Lower lobe of right lung (tissue), 2 donors: Measurements from ENCODE around the gene MIS18BP1. TPM values are rescaled to one million over a fixed set of nuclear protein-coding genes. Genes with fewer than 3 reads are reported as not detected.
"Not testable (repeated sequence)": the region's sequence is repeated elsewhere in the genome, so short reads cannot be mapped to it uniquely, and the experiment has no call there.

Source experiments
- ATAC-seq, 2 donors: fragments of 200-7000 bp; cut with Tn5 transposase; one replicate each; pipeline ENCODE4 v1.9.1; 2020 to 2022; ENCODE audit warnings: mild to moderate bottlenecking in 2 of 2, moderate library complexity in 2 of 2
- DNase-seq: peaks from one replicate; pipeline ENCODE4 v3.0.0-alpha.2; 2020
- H3K27ac ChIP-seq: fragments of 200-600 bp; one replicate; pipeline ENCODE4 v1.8.0; 2022
- H3K27me3 ChIP-seq: fragments of 200-600 bp; one replicate; pipeline ENCODE4 v1.8.0; 2022; ENCODE audit warnings: low read depth
- H3K36me3 ChIP-seq: fragments of 200-600 bp; one replicate; pipeline ENCODE4 v1.8.0; 2022; ENCODE audit warnings: mild to moderate bottlenecking
- H3K4me1 ChIP-seq: fragments of 200-600 bp; one replicate; pipeline ENCODE4 v1.8.0; 2022
- H3K4me3 ChIP-seq: fragments of 200-600 bp; one replicate; pipeline ENCODE4 v1.8.0; 2022; ENCODE audit warnings: mild to moderate bottlenecking
- H3K9me3 ChIP-seq: fragments of 200-600 bp; one replicate; pipeline ENCODE4 v1.8.0; 2022
- intact Hi-C: fragments of 100-400 bp; cut with DNase I; formaldehyde crosslinking; loops from one replicate; pipeline ENCODE4 v1.11.0; 2022
- long read RNA-seq: library from polyadenylated mRNA; unstranded; transcript quantifications from one replicate; pipeline ENCODE4 v2.0.0, GENCODE V29; 2021
- total RNA-seq: library from RNA; stranded (reverse); fragmentation: NEBNext Ultra II Directional; extraction: Animal tissue kit (Norgen Biotek cat#: 25700); gene quantifications from one replicate; pipeline ENCODE4 v1.2.1, GENCODE V29; 2021
- TF ChIP-seq, protein P1 (sequence below): fragments of 200-600 bp; IDR thresholded peaks from one replicate; pipeline ENCODE4 v1.8.0; 2022; ENCODE audit warnings: antibody characterized with exemption, mild to moderate bottlenecking
- donor health status: DM: no; HTN: yes; CAD: no; lungs with severe emphysema.

Gene MIS18BP1
- 48.3 TPM for total RNA-seq
- long read RNA-seq, full-length matches to known transcripts: 8 of 51 reads
- long read RNA-seq, partial matches to known transcripts: 30 of 51 reads
- long read RNA-seq, other reads (novel, unspliced or antisense): 13 of 51 reads

DNA sequence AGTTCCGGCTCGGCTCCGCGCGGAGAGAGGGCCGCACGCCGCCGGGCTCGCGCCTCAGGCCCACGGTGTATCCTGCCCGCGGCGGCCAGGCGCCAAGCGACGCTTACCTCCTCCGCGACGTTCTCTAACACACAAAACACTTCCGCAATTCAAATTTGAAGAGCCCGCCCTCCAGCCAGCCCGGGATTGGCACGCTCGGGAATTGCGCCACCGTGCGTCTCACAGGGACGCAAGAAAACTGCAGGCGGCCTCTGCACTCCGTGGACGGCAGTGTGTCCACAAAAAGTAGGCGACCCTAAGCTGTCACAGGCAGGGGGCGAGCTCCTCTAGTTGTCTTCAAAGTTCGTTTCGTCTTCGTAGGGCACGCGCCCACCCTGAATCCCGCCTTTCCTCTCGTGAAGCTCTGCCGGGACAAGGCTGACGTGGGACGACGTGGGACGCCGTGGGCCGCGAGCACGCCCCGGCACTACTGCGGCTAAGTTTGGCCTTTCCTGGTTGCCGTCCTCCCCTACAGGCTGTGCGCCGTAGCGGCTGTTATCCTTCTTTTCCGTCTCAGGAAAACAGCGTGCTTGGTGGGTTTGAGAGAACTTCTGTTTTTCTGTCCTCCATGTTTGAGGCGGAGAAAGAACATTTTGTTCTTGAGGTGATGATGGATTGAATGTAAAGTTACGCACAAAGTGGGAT lies at the start of gene MIS18BP1:
Gene MIS18BP1 (minus strand): TSS at position 133 of the 684 bp plus-strand sequence. CDS start 5,916 bp downstream, outside the sequence.
- peaks cover 38% of the 10 kb centered on the region for H3K4me1 ChIP-seq
- peak within 1 kb of the TSS; percentile 98 for H3K27ac ChIP-seq
- H3K4me3 ChIP-seq: peak within 1 kb of the TSS; percentile 86
- ATAC-seq (peak; percentile 96), DNase-seq (peak; percentile 98)
- no peaks in the 10 kb centered on the region for H3K36me3 ChIP-seq
- intact Hi-C loops: no loop called here
- TF ChIP-seq, protein P1, sequence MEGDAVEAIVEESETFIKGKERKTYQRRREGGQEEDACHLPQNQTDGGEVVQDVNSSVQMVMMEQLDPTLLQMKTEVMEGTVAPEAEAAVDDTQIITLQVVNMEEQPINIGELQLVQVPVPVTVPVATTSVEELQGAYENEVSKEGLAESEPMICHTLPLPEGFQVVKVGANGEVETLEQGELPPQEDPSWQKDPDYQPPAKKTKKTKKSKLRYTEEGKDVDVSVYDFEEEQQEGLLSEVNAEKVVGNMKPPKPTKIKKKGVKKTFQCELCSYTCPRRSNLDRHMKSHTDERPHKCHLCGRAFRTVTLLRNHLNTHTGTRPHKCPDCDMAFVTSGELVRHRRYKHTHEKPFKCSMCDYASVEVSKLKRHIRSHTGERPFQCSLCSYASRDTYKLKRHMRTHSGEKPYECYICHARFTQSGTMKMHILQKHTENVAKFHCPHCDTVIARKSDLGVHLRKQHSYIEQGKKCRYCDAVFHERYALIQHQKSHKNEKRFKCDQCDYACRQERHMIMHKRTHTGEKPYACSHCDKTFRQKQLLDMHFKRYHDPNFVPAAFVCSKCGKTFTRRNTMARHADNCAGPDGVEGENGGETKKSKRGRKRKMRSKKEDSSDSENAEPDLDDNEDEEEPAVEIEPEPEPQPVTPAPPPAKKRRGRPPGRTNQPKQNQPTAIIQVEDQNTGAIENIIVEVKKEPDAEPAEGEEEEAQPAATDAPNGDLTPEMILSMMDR: peak; percentile 82
- H3K27me3 ChIP-seq: no peaks in the 10 kb centered on the region
- H3K9me3 ChIP-seq: peaks cover 7% of the 10 kb centered on the region

GRCh38 chr14:45298423-45299117 lies 45.6 kb upstream of the MIS18BP1 start:
- H3K27ac ChIP-seq: no peak overlapping the region
- intact Hi-C loops: no loop called here
- H3K9me3 ChIP-seq: no peaks in the 10 kb centered on the region
- TF ChIP-seq, protein P1: no peak
- no peak overlapping the region for H3K4me3 ChIP-seq
- DNase-seq (no peak), ATAC-seq (no peak)
- H3K36me3 ChIP-seq: no peaks in the 10 kb centered on the region
- H3K4me1 ChIP-seq: no peaks in the 10 kb centered on the region
- no peaks in the 10 kb centered on the region for H3K27me3 ChIP-seq

DNA sequence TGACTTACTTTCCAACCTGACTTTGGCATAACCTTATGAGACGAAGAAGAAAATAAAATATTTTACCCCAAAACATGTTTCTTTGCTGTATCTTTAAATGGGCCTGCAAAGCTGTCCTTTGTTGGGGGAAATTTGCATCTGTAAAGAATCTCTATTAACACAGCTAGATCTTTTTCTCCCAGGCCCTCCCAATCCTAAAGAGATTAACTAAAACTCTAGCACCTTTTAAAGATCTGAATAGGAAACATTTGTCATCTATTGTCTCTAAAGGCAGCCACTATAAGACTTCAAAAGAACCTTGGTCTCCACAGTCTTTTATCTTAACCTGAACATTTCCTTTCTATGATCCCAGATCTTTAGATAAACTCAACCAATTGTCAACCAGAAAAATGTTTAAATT lies 41.8 kb upstream of the MIS18BP1 start:
- ATAC-seq, H3K27me3 ChIP-seq, H3K4me1 ChIP-seq, H3K27ac ChIP-seq, H3K9me3 ChIP-seq, intact Hi-C loops, H3K36me3 ChIP-seq, DNase-seq, H3K4me3 ChIP-seq: not testable (repeated sequence)

DNA sequence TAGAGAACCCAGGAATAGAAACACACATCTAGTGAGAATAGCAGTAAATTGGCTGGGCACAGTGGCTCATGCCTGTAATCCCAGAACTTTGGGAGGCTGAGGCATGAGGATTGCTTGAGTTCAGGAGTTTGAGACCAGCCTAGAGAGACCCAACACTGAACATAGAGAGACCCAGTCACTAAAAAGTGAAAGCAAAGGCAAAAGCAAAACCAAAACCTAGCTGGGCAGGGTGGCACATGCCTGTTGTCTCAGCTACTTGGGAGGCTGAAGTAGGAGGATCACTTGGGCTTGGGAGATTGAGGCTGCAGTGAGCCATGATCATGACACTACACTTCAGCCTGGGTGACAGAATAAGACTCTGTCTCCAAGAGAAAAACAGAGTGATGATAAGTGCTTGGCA lies 37.5 kb upstream of the MIS18BP1 start:
- Histone ChIP-seq H3K27ac (no peak overlapping the region), H3K4me3 (no peak overlapping the region), H3K9me3 (no peaks in the 10 kb centered on the region), H3K36me3 (no peaks in the 10 kb centered on the region), H3K4me1 (no peaks in the 10 kb centered on the region), H3K27me3 (no peaks in the 10 kb centered on the region)
- no peak for DNase-seq
- TF ChIP-seq, protein P1: no peak
- ATAC-seq: no peak
- intact Hi-C loops: no loop called here

DNA sequence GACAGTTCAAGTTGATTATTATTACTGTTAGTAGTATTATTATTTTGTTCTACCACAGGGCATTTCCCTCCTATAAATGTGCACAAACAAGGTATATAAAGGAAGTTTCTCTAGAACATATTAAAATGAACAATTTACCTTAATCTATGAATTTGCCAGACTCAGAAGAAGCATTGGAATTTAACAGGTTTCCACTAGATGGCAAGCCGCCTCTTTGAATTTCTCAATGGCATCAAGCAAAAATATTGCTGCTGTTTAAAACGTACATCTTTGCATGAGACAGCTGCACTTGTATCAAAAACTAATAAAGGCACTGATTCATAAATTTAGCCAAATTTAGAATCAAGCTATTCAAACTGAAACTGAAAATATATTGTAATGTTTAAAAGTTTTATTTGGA lies 34.6 kb upstream of the MIS18BP1 start:
- no peak overlapping the region for H3K4me3 ChIP-seq
- TF ChIP-seq, protein P1: no peak
- H3K27ac ChIP-seq: no peak overlapping the region
- no peaks in the 10 kb centered on the region for H3K27me3 ChIP-seq
- ATAC-seq (no peak), DNase-seq (no peak)
- intact Hi-C loops: no loop called here
- H3K4me1 ChIP-seq: no peaks in the 10 kb centered on the region
- H3K36me3 ChIP-seq: no peaks in the 10 kb centered on the region
- no peaks in the 10 kb centered on the region for H3K9me3 ChIP-seq

- H3K27me3 ChIP-seq: no peaks in the 10 kb centered on the region
- H3K4me1 ChIP-seq: no peaks in the 10 kb centered on the region
- H3K4me3 ChIP-seq: no peak overlapping the region
- H3K9me3 ChIP-seq: peaks cover 4% of the 10 kb centered on the region
- H3K36me3 ChIP-seq: no peaks in the 10 kb centered on the region
- H3K27ac ChIP-seq: no peak overlapping the region
- ATAC-seq: no peak
- TF ChIP-seq, protein P1: no peak
- intact Hi-C loops: no loop called here
- DNase-seq: no peak
Observed at GRCh38 chr14:45284802-45285201, 31.8 kb upstream of the MIS18BP1 start.

DNA sequence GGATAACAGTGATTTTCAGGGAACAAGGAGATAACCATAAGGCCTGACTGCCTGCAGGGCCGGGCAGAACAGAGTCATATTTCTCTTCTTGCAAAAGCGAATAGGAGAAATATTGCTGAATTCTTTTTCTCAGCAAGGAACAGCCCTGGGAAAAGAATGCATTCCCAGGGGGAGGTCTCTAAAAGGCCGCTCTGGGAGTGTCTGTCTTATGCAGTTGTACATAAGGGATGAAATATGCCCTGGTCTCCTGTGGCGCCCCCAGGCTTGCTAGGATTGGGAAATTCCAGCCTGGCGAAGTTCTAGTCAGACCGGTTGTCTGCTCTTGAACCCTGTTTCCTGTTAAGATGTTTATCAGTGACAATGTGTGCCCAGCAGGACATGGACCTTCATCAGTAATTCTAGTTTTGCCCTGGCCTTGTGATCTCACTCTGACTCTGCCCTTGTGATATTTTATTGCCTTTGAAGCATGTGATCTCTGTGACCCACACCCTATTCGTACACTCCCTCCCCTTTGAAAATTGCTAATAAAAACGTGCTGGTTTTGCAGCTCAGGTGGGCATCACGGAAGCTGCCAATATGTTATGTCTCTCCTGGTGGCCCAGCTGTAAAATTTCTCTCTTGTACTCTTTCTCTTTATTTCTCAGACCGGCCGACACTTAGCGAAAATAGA lies 28.9 kb upstream of the MIS18BP1 start:
- DNase-seq, intact Hi-C loops, H3K4me1 ChIP-seq: not testable (repeated sequence)

More for the DNA sequence above, 28.9 kb upstream of the MIS18BP1 start:
- not testable (repeated sequence) for H3K27me3 ChIP-seq, ATAC-seq, H3K4me3 ChIP-seq, H3K27ac ChIP-seq, H3K36me3 ChIP-seq, H3K9me3 ChIP-seq
